Sigmoid colon (tissue), 4 donors: Measurements from ENCODE around the gene UQCC2.

Source experiments
- EP300 ChIP-seq, 4 donors: sonication (generic); formaldehyde crosslinking; IDR thresholded peaks; one replicate each; pipeline ENCODE4 v1.6.1; 2017; ENCODE audit warnings: antibody characterized with exemption in 4 of 4
- POLR2A ChIP-seq, 2 donors: fragments of 450-650 bp; IDR thresholded peaks; one replicate each; pipeline ENCODE4 v1.6.1; 2016; ENCODE audit warnings: antibody characterized with exemption in 2 of 2, mild to moderate bottlenecking in 2 of 2, moderate library complexity in 2 of 2
- POLR2AphosphoS5 ChIP-seq, 4 donors: sonication (generic); formaldehyde crosslinking; IDR thresholded peaks; one replicate each; pipeline ENCODE4 v1.6.1; 2017; ENCODE audit warnings: antibody characterized with exemption in 4 of 4
- TF ChIP-seq, protein P1 (sequence below), 4 experiments: fragments of 450-650 bp in 3 of 4; fragments of 200-600 bp in 1 of 4; IDR thresholded peaks; one replicate each; pipeline ENCODE4 v1.5.1; 2016 to 2019; ENCODE audit warnings: antibody characterized with exemption in 4 of 4, mild to moderate bottlenecking in 3 of 4, moderate library complexity in 2 of 4

DNA sequence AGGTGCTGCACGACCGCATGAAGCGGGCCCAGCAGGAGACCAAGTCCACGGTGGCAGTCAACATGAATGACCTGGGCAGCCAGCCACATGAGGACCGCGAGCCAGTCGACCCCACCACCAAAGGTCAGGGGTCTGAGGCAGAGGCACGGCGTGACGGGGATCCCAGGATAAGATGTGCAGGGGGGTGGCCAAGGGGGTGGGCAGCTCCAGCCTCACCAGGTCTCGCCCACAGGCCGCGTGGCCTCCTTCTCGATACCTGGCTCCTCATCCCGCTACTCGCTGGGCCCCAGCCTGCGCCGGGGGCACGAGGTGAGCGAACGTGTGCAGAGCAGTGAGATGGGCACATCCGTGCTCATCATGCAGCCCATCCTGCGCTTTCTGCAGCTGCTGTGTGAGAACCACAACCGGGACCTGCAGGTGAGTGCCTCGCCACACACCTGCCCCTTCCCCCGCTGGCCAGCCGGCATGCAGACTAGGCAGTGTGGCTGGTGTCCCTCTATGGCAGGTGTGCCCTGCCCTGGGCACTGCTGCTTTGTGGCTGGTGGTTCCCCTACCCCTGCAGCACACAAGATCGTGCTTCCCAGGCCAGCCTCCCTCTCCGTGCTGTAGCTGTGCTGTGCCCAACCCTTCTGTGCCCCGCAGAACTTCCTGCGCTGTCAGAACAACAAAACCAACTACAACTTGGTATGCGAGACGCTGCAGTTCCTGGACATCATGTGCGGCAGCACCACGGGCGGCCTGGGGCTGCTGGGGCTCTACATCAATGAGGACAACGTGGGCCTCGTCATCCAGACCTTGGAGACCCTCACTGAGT, 25.9 kb downstream of the UQCC2 start:
- TF ChIP-seq, protein P1, sequence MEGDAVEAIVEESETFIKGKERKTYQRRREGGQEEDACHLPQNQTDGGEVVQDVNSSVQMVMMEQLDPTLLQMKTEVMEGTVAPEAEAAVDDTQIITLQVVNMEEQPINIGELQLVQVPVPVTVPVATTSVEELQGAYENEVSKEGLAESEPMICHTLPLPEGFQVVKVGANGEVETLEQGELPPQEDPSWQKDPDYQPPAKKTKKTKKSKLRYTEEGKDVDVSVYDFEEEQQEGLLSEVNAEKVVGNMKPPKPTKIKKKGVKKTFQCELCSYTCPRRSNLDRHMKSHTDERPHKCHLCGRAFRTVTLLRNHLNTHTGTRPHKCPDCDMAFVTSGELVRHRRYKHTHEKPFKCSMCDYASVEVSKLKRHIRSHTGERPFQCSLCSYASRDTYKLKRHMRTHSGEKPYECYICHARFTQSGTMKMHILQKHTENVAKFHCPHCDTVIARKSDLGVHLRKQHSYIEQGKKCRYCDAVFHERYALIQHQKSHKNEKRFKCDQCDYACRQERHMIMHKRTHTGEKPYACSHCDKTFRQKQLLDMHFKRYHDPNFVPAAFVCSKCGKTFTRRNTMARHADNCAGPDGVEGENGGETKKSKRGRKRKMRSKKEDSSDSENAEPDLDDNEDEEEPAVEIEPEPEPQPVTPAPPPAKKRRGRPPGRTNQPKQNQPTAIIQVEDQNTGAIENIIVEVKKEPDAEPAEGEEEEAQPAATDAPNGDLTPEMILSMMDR (IDR thresholded peaks at IDR 0.05) = no peak
- TF ChIP-seq POLR2A (IDR thresholded peaks at IDR 0.05) = no peak
- TF ChIP-seq EP300 (IDR thresholded peaks at IDR 0.05) = no peak
- no peak for TF ChIP-seq POLR2AphosphoS5 (IDR thresholded peaks at IDR 0.05)
